ENCODE measurements around the gene RD3L. TPM values are rescaled to one million over a fixed set of nuclear protein-coding genes. Genes with fewer than 3 reads are reported as not detected.

RD3L gene
- total and polyA plus RNA-seq, 12 donors: not detected

DNA sequence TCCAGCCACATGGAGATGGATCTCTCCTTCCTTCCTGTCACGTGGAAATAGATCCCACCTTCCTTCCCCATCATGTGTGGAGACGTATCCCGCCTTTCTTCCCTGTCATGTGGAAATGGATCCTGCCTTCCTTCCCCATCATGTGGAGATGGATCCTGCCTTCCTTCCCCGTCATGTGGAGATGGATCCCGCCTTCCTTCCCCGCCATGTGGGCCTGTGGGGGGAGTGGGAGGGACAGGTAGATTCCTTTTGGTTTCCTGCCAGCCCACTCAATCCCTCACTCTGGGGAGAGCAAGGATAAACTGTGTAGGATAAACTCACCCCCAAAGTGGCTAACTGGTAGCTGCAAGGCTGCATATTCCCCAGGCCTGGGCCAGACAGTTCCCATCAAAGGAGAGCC lies 45.8 kb downstream of the RD3L start:
- 58 to 85% (median 70%) methylated on average over 6 of the region's 6 CpGs for WGBS, 4 donors
- H3K4me3 ChIP-seq: no peak overlapping the region
- no peaks in the 10 kb centered on the region for H3K27me3 ChIP-seq
- peaks cover 1 to 4% of the 10 kb centered on the region in 2 donors for H3K4me1 ChIP-seq (replicated peaks in 1 of 2)
- no peak overlapping the region for H3K27ac ChIP-seq
- no peak for DNase-seq
- H3K9me3 ChIP-seq (replicated peaks in 1 of 3): no peaks in the 10 kb centered on the region
- no peak for TF ChIP-seq POLR2A (IDR thresholded peaks at IDR 0.05)
- TF ChIP-seq, protein P1, sequence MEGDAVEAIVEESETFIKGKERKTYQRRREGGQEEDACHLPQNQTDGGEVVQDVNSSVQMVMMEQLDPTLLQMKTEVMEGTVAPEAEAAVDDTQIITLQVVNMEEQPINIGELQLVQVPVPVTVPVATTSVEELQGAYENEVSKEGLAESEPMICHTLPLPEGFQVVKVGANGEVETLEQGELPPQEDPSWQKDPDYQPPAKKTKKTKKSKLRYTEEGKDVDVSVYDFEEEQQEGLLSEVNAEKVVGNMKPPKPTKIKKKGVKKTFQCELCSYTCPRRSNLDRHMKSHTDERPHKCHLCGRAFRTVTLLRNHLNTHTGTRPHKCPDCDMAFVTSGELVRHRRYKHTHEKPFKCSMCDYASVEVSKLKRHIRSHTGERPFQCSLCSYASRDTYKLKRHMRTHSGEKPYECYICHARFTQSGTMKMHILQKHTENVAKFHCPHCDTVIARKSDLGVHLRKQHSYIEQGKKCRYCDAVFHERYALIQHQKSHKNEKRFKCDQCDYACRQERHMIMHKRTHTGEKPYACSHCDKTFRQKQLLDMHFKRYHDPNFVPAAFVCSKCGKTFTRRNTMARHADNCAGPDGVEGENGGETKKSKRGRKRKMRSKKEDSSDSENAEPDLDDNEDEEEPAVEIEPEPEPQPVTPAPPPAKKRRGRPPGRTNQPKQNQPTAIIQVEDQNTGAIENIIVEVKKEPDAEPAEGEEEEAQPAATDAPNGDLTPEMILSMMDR (IDR thresholded peaks at IDR 0.05): no peak
- intact Hi-C loops (cut with DNase I): loop anchor here in 1 of 2 donors (10.0 kb wide), 1 partner anchor 82 kb away; no protein-coding TSS in a partner anchor
- H3K36me3 ChIP-seq (replicated peaks in 1 of 2): no peaks in the 10 kb centered on the region

DNA sequence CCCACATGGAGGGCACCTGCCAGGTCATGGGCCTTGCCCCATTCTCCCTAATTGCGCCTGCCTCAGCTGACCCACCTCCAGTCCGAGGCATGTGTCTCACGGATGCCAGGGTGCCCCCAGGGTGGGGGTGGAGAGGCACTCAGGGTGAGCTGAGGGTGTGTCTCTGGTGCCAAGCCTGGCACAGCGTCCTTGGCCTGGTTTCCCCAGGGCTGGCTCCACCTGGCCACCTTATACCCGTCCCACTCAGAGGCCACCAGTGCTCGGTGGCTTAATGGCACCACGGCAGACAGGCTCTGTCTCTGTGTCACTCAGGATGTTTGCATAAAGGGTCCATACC lies 47.6 kb downstream of the RD3L start:
- intact Hi-C loops (cut with DNase I): loop anchor here in 1 of 2 donors (10.0 kb wide), 1 partner anchor 80 kb away; no protein-coding TSS in a partner anchor
- 50 to 76% (median 70%) methylated on average over 2 to 7 of the region's 7 CpGs for WGBS, 4 donors
- Histone ChIP-seq H3K27me3 (no peaks in the 10 kb centered on the region), H3K4me3 (no peak overlapping the region), H3K36me3 (replicated peaks in 1 of 2) (no peaks in the 10 kb centered on the region), H3K9me3 (replicated peaks in 1 of 3) (no peaks in the 10 kb centered on the region), H3K27ac (no peak overlapping the region), H3K4me1 (replicated peaks in 1 of 2) (peaks cover 8 to 12% of the 10 kb centered on the region in 2 donors)
- TF ChIP-seq, protein P1 (IDR thresholded peaks at IDR 0.05): no peak
- TF ChIP-seq POLR2A (IDR thresholded peaks at IDR 0.05): no peak
- no peak for DNase-seq

DNA sequence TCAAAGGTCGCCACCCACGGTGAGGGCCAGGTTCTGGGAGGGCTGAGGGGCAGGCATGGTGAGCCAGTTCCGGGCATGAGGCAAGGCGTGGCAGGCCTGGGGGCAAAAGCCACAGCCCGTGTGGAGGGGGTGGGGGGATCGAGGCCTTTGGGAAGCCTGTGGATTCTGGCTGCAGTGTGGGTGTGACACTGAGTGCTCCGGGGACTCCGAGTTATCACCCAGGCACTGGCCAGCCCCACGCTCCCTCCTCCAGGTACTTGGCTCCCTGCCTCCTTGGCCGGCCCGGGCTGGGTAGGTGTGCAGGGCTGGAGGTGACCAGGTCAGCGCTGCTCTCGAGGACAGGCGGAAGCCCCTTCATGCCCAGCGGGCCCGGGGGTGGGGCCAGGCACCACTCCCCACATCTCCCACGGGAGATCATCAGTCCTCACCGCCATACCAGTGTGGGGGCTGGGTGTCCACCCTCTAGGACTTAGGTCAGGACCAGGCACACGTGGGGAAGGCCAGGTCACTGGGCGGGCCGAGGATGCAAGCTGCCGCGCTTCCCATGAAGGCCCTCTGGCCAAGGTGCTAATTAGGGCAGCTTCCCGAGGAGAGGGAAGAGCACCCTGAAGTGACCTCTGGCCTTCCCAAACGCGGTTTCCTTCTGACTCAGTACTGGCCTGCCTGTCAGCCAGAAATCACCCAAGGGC lies 48.2 kb downstream of the RD3L start:
- Histone ChIP-seq H3K4me3 (no peak overlapping the region), H3K27me3 (no peaks in the 10 kb centered on the region), H3K36me3 (replicated peaks in 1 of 2) (no peaks in the 10 kb centered on the region), H3K27ac (no peak overlapping the region), H3K4me1 (replicated peaks in 1 of 2) (peaks cover 8 to 12% of the 10 kb centered on the region in 2 donors), H3K9me3 (replicated peaks in 1 of 3) (no peaks in the 10 kb centered on the region)
- no peak for DNase-seq
- TF ChIP-seq, protein P1 (IDR thresholded peaks at IDR 0.05): no peak
- TF ChIP-seq POLR2A (IDR thresholded peaks at IDR 0.05): no peak
- 61 to 83% (median 79%) methylated on average over 9 to 26 of the region's 26 CpGs for WGBS, 4 donors
- intact Hi-C loops (cut with DNase I): loop anchor here in 1 of 2 donors (10.0 kb wide), 1 partner anchor 79 kb away; no protein-coding TSS in a partner anchor

DNA sequence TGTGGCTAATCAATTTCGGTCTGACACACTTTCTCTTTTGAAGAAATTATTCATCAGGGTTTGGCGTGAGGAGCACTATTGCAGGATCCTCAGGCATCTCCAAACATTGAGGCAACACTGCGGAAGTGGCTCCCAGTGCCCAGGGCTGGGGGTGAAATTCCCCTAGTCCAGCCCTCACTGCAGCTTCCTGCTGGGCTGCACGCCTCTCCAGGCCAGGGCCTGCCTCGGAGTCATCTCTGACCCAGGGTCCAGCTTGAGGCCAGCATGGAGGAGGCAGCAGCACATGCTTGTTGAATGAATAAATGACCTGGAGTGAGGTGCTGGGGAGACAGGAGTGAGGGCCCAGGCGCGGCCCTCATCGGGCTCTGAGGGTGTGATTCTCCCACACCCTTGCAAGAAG lies 50.1 kb downstream of the RD3L start:
- intact Hi-C loops (cut with DNase I): loop anchor here in 1 of 2 donors (10.0 kb wide), 1 partner anchor 77 kb away; no protein-coding TSS in a partner anchor
- TF ChIP-seq, protein P1 (IDR thresholded peaks at IDR 0.05): no peak
- no peak for TF ChIP-seq POLR2A (IDR thresholded peaks at IDR 0.05)
- WGBS, 4 donors: 89 to 95% (median 93%) methylated on average over 8 of the region's 8 CpGs
- no peak for DNase-seq
- Histone ChIP-seq H3K9me3 (replicated peaks in 1 of 3) (no peaks in the 10 kb centered on the region), H3K27ac (no peak overlapping the region), H3K36me3 (replicated peaks in 1 of 2) (no peaks in the 10 kb centered on the region), H3K27me3 (no peaks in the 10 kb centered on the region), H3K4me3 (no peak overlapping the region), H3K4me1 (replicated peaks in 1 of 2) (peaks cover 8 to 12% of the 10 kb centered on the region in 2 donors)
